T-helper 9 cell (primary cell): ENCODE results near the gene BBS4.

Source experiments
- DNase-seq: peaks from one replicate; pipeline ENCODE4 v3.0.0-alpha.2; 2020

BBS4 gene

GRCh38 chr15:72766025-72766424 is 80.0 kb downstream of the BBS4 start:
- no peak for DNase-seq

- no peak for DNase-seq
Observed at GRCh38 chr15:72766780-72767179, 80.8 kb downstream of the BBS4 start.

- no peak for DNase-seq
Observed at GRCh38 chr15:72770673-72771328, 84.8 kb downstream of the BBS4 start.

GRCh38 chr15:72771329-72771725 is 85.3 kb downstream of the BBS4 start:
- no peak for DNase-seq

GRCh38 chr15:72774696-72775383 is 88.8 kb downstream of the BBS4 start:
- no peak for DNase-seq

GRCh38 chr15:72778796-72779195 is 92.8 kb downstream of the BBS4 start:
- no peak for DNase-seq

- no peak for DNase-seq
Observed at GRCh38 chr15:72781631-72782030, 95.6 kb downstream of the BBS4 start.

GRCh38 chr15:72782274-72783003 is 96.4 kb downstream of the BBS4 start:
- DNase-seq, result no peak

GRCh38 chr15:72783004-72783639 is 97.1 kb downstream of the BBS4 start:
- DNase-seq, result no peak

GRCh38 chr15:72783640-72784455 is 97.8 kb downstream of the BBS4 start, which contains the start of gene ADPGK:
TSS of gene ADPGK (minus strand) at chr15:72783758. CDS start at chr15:72783691, 67 bp downstream.
- peak; percentile 94 for DNase-seq

- no peak for DNase-seq
Observed at GRCh38 chr15:72784456-72784876, 98.5 kb downstream of the BBS4 start.

GRCh38 chr15:72785432-72785831 is 99.4 kb downstream of the BBS4 start:
- DNase-seq, result peak; percentile 31

GRCh38 chr15:72785841-72786240 is 99.8 kb downstream of the BBS4 start:
- DNase-seq, result no peak

- DNase-seq, result no peak
Observed at GRCh38 chr15:72786242-72786641, 100.2 kb downstream of the BBS4 start.

- DNase-seq, result no peak
Observed at GRCh38 chr15:72786676-72787345, 100.8 kb downstream of the BBS4 start.

- DNase-seq, result no peak
Observed at GRCh38 chr15:72787526-72787925, 101.5 kb downstream of the BBS4 start.
